Right atrium auricular region (tissue), 2 donors: ENCODE results near the gene CBX5. TPM values are rescaled to one million over a fixed set of nuclear protein-coding genes. Genes with fewer than 3 reads are reported as not detected.
A peak's percentile ranks its signal among the peaks of the same experiment; 100 is the strongest.

ENCODE experiments used
- DNase-seq: peaks from one replicate; pipeline ENCODE4 v3.0.0-alpha.2; 2019; ENCODE audit warnings: low spot score
- H3K27ac ChIP-seq, 2 donors: fragments of 200-600 bp; sonication (generic); 1 replicate in 1 of 2; 2 replicates in 1 of 2; pipeline ENCODE4 v1.5.1; 2016 to 2019
- H3K27me3 ChIP-seq, 2 donors: fragments of 200-600 bp; sonication (generic); one replicate each; pipeline versions ENCODE4 v1.5.1 to v1.6.0; 2017 to 2019
- H3K36me3 ChIP-seq: fragments of 200-600 bp; sonication (generic); one replicate; pipeline ENCODE4 v1.5.1; 2016
- H3K4me1 ChIP-seq, 2 donors: fragments of 200-600 bp; sonication (generic); one replicate each; pipeline versions ENCODE4 v1.5.1 to v1.6.0; 2017 to 2019
- H3K4me3 ChIP-seq, 2 donors: fragments of 200-600 bp; sonication (generic); 1 replicate in 1 of 2; 2 replicates in 1 of 2; pipeline ENCODE4 v1.5.1; 2017 to 2019; ENCODE audit warnings: mild to moderate bottlenecking in 1 of 2, moderate library complexity in 1 of 2
- H3K9me3 ChIP-seq, 2 donors: fragments of 200-600 bp; sonication (generic); one replicate each; pipeline ENCODE4 v1.5.1; 2019
- total RNA-seq, 2 donors: library from RNA; depleted of rRNA; stranded (reverse); fragments of >200 nt; gene quantifications; one replicate each; pipeline ENCODE4 v1.1.0, GENCODE V29; 2016
- TF ChIP-seq, protein P1 (sequence below), 2 donors: fragments of 200-600 bp; sonication (generic); IDR thresholded peaks; one replicate each; pipeline ENCODE4 v1.5.1; 2019; ENCODE audit warnings: antibody characterized with exemption in 2 of 2

CBX5 gene
- total RNA-seq, 2 donors from 2014 or later: 33.0 to 33.9 TPM

DNA sequence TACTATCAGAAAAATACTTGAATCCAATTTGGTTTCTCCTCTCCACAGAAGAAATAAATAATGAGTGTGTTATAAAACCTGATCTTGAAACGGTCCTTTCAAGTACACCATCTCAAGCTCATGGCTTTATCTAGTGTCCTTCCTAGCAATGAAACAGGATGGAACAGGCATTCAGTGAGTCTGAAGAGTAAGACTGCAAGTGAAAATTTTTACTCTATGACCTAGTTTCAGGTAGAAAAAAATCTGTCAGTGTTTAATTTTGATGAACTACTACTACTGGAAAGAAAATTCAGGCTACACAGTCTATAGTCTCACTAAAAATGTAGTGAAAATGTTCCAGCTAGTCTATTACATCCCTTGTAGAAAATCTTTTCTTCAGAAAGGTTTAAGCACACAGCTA is 7.7 kb downstream of the CBX5 start:
- H3K36me3 ChIP-seq: no peaks in the 10 kb centered on the region
- peaks cover 0 to 6% of the 10 kb centered on the region in 2 donors for H3K4me1 ChIP-seq
- DNase-seq: no peak
- H3K27ac ChIP-seq: no peak overlapping the region
- H3K9me3 ChIP-seq: no peaks in the 10 kb centered on the region
- H3K4me3 ChIP-seq: no peak overlapping the region
- TF ChIP-seq, protein P1, sequence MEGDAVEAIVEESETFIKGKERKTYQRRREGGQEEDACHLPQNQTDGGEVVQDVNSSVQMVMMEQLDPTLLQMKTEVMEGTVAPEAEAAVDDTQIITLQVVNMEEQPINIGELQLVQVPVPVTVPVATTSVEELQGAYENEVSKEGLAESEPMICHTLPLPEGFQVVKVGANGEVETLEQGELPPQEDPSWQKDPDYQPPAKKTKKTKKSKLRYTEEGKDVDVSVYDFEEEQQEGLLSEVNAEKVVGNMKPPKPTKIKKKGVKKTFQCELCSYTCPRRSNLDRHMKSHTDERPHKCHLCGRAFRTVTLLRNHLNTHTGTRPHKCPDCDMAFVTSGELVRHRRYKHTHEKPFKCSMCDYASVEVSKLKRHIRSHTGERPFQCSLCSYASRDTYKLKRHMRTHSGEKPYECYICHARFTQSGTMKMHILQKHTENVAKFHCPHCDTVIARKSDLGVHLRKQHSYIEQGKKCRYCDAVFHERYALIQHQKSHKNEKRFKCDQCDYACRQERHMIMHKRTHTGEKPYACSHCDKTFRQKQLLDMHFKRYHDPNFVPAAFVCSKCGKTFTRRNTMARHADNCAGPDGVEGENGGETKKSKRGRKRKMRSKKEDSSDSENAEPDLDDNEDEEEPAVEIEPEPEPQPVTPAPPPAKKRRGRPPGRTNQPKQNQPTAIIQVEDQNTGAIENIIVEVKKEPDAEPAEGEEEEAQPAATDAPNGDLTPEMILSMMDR (IDR thresholded peaks at IDR 0.05): no peak
- no peaks in the 10 kb centered on the region for H3K27me3 ChIP-seq

DNA sequence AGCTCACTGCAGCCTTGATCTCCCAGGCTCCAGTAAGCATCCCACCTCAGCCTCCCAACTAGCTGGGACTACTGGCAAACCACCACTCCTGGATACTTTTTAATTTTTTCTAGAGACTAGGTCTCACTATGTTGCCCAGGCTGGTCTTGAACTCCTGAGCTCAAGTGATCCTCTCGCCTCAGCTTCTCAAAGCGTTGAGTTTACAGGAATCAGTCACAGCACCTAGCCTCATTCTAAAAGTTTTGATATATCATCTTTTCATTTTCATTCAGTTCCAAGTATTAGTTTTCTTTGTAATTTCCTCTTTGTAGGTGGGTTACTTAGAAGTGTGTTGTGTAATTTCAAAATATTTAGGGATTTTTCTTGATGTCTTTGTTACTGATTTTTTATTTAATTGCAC is 9.6 kb downstream of the CBX5 start:
- DNase-seq: no peak
- Histone ChIP-seq H3K4me1 (no peaks in the 10 kb centered on the region), H3K4me3 (no peak overlapping the region), H3K36me3 (no peaks in the 10 kb centered on the region), H3K9me3 (no peaks in the 10 kb centered on the region), H3K27ac (no peak overlapping the region), H3K27me3 (no peaks in the 10 kb centered on the region)
- TF ChIP-seq, protein P1 (IDR thresholded peaks at IDR 0.05): no peak

- Histone ChIP-seq H3K4me3 (no peak overlapping the region), H3K4me1 (peaks cover 0 to 10% of the 10 kb centered on the region in 2 donors), H3K27me3 (no peaks in the 10 kb centered on the region), H3K36me3 (no peaks in the 10 kb centered on the region), H3K27ac (no peak overlapping the region), H3K9me3 (no peaks in the 10 kb centered on the region)
- DNase-seq: no peak
- TF ChIP-seq, protein P1 (IDR thresholded peaks at IDR 0.05): no peak
Measured at GRCh38 chr12:54266852-54267251, 13.1 kb downstream of the CBX5 start.

GRCh38 chr12:54265364-54265812 is 14.5 kb downstream of the CBX5 start:
- H3K27me3 ChIP-seq: no peaks in the 10 kb centered on the region
- no peaks in the 10 kb centered on the region for H3K9me3 ChIP-seq
- H3K4me1 ChIP-seq: peaks cover 0 to 17% of the 10 kb centered on the region in 2 donors
- H3K4me3 ChIP-seq: no peak overlapping the region
- no peak overlapping the region for H3K27ac ChIP-seq
- TF ChIP-seq, protein P1 (IDR thresholded peaks at IDR 0.05): no peak
- no peaks in the 10 kb centered on the region for H3K36me3 ChIP-seq
- DNase-seq: no peak

GRCh38 chr12:54262403-54262925 is 17.5 kb downstream of the CBX5 start:
- Histone ChIP-seq H3K36me3 (peaks cover 2% of the 10 kb centered on the region), H3K9me3 (no peaks in the 10 kb centered on the region), H3K4me3 (no peak overlapping the region), H3K27me3 (no peaks in the 10 kb centered on the region), H3K27ac (peak overlapping the region; percentile 8 to 54), H3K4me1 (peaks cover 0 to 46% of the 10 kb centered on the region in 2 donors)
- TF ChIP-seq, protein P1 (IDR thresholded peaks at IDR 0.05): no peak
- no peak for DNase-seq

- no peak overlapping the region for H3K4me3 ChIP-seq
- H3K36me3 ChIP-seq: peaks cover 7% of the 10 kb centered on the region
- DNase-seq: no peak
- no peaks in the 10 kb centered on the region for H3K9me3 ChIP-seq
- peaks cover 0 to 46% of the 10 kb centered on the region in 2 donors for H3K4me1 ChIP-seq
- TF ChIP-seq, protein P1 (IDR thresholded peaks at IDR 0.05): no peak
- H3K27me3 ChIP-seq: no peaks in the 10 kb centered on the region
- peak overlapping the region; percentile 9 to 54 for H3K27ac ChIP-seq
Measured at GRCh38 chr12:54261815-54262402, 18.0 kb downstream of the CBX5 start.
